K562 (cell line): ENCODE data around the gene GUCA1A. TPM values are rescaled to one million over a fixed set of nuclear protein-coding genes. Genes with fewer than 3 reads are reported as not detected.
A peak's percentile ranks its signal among the peaks of the same experiment; 100 is the strongest.

Experiments used
- ARID2 ChIP-seq: fragments of 450-650 bp; IDR thresholded peaks from 2 replicates; pipeline ENCODE4 v1.6.1; 2017; ENCODE audit warnings: antibody characterized with exemption, mild to moderate bottlenecking
- BHLHE40 ChIP-seq: IDR thresholded peaks from 2 replicates; pipeline ENCODE4 v1.6.1; 2011; ENCODE audit warnings: low read length, improper control_type of control experiment
- CSDE1 ChIP-seq, 2 experiments: fragments of 450-650 bp; IDR thresholded peaks; 2 replicates each; pipeline ENCODE4 v1.6.1; 2016; ENCODE audit warnings: mild to moderate bottlenecking in 1 of 2
- ELF1 ChIP-seq: fragments of 200-800 bp; sonication (Bioruptor generic); IDR thresholded peaks from 2 replicates; pipeline ENCODE4 v1.6.1; 2016; ENCODE audit warnings: missing genetic modification characterization, missing compliant biosample characterization
- FOSL1 ChIP-seq: fragments of 200-800 bp; sonication (Bioruptor generic); conservative IDR thresholded peaks from 2 replicates; pipeline ENCODE4 v1.6.1; 2016; ENCODE audit warnings: missing genetic modification characterization, missing compliant biosample characterization
- FUS ChIP-seq: fragments of 200-400 bp; formaldehyde crosslinking; optimal IDR thresholded peaks from 2 replicates; pipeline ENCODE3; 2017; ENCODE audit warnings: low read depth, low read length
- HOMEZ ChIP-seq: fragments of 250-450 bp; sonication (Bioruptor Pico); IDR thresholded peaks from 2 replicates; pipeline ENCODE4 v1.4.0; 2020; ENCODE audit warnings: mild to moderate bottlenecking, moderate library complexity
- NFATC3 ChIP-seq: fragments of 450-650 bp; IDR thresholded peaks from 2 replicates; pipeline ENCODE4 v1.6.1; 2017; ENCODE audit warnings: mild to moderate bottlenecking
- NFXL1 ChIP-seq: fragments of 450-650 bp; formaldehyde crosslinking; IDR thresholded peaks from 2 replicates; pipeline ENCODE4 v1.4.0; 2021; ENCODE audit warnings: mild to moderate bottlenecking
- STAT6 ChIP-seq: sonication (generic); formaldehyde crosslinking; IDR thresholded peaks from 2 replicates; pipeline ENCODE4 v1.8.1; 2023; ENCODE audit warnings: mild to moderate bottlenecking, missing genetic modification reagents
- U2AF2 ChIP-seq: fragments of 200-400 bp; formaldehyde crosslinking; optimal IDR thresholded peaks from 2 replicates; pipeline ENCODE3; 2017; ENCODE audit warnings: low read depth, mild to moderate bottlenecking, low read length
- ZNF165 ChIP-seq: fragments of 250-450 bp; sonication (Bioruptor Pico); IDR thresholded peaks from 2 replicates; pipeline ENCODE4 v1.4.0; 2020; ENCODE audit warnings: borderline replicate concordance
- ZNF398 ChIP-seq: fragments of 250-450 bp; sonication (Bioruptor Pico); IDR thresholded peaks from 2 replicates; pipeline ENCODE4 v1.8.0; 2021; ENCODE audit warnings: moderate library complexity, mild to moderate bottlenecking, inconsistent platforms
- ZNF407 ChIP-seq: fragments of 450-650 bp; IDR thresholded peaks from 2 replicates; pipeline ENCODE4 v1.6.1; 2016; ENCODE audit warnings: low read depth
- polyA plus RNA-seq, 8 experiments: library from polyadenylated mRNA; depleted of rRNA in 4 of 8; stranded (reverse) in 5 of 8; unstranded in 3 of 8; fragments of >200 nt; fragmentation: Nextera tagmentation in 2 of 8; fragmentation: Illumina TruSeq in 1 of 8; extraction: Ambion mirVana in 2 of 8; extraction: Trizol in 1 of 8; gene quantifications; 2 replicates each; pipeline versions ENCODE4 v1.2.1 to v1.2.3, GENCODE V29; 2011 to 2014; ENCODE audit warnings: inconsistent platforms in 1 of 8, missing spikeins in 1 of 8
- total RNA-seq, 7 experiments: library from RNA; depleted of rRNA in 6 of 7; stranded (reverse); fragments of >200 nt in 6 of 7; fragmentation: Illumina TruSeq in 2 of 7; extraction: Trizol in 2 of 7; gene quantifications; 2 replicates each; pipeline versions ENCODE4 v1.2.1 to v1.2.3, GENCODE V29; 2011 to 2021; ENCODE audit warnings: low replicate concordance in 1 of 7

GUCA1A gene
- total and polyA plus RNA-seq, 9 of the 15 experiments (the other 6 are each of a cell fraction or from before 2014, with no cell fraction given): not detected

GRCh38 chr6:42190554-42191183 is 17.5 kb downstream of the GUCA1A start (continued):
- TF ChIP-seq ZNF398 (CRISPR knock-in tag): no peak
- no peak for TF ChIP-seq U2AF2
- TF ChIP-seq FUS: no peak
- no peak for TF ChIP-seq BHLHE40
- no peak for TF ChIP-seq NFXL1
- no peak for TF ChIP-seq HOMEZ (CRISPR knock-in tag)
- TF ChIP-seq CSDE1 (IDR thresholded peaks at IDR 0.05): no peak
- TF ChIP-seq ZNF407: no peak
- TF ChIP-seq STAT6 (CRISPR knock-in tag): no peak
- TF ChIP-seq FOSL1: peak; percentile 54
- TF ChIP-seq ELF1 (tag): no peak
- no peak for TF ChIP-seq ARID2
- no peak for TF ChIP-seq NFATC3
- no peak for TF ChIP-seq ZNF165 (CRISPR knock-in tag)
